Smooth muscle cell of the brain vasculature (primary cell): ENCODE data around the gene SCARB2.

Experiments used
- DNase-seq: peaks from one replicate; pipeline ENCODE4 v3.0.0-alpha.2; 2012; ENCODE audit warnings: low read depth, low spot score

Gene SCARB2

DNA sequence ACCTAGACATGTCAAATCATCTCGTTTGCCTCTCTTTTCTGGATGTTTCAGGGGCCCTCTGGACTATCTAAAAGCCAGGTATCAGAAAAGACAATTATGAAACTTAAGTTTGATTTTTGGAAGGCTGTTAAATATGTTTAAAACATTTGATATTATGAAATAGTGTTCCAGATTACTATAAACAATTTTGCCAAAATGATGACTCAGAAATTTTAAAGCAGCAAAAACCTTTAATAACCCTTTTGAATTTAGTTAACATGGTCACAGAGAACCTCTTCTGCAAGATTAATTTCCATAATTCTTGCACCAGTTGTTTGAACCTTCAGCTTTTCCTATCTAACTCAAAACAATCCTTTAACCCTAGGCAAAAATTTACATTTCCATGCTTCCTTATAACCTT lies 19.1 kb upstream of the SCARB2 start:
- no peak for DNase-seq

DNA sequence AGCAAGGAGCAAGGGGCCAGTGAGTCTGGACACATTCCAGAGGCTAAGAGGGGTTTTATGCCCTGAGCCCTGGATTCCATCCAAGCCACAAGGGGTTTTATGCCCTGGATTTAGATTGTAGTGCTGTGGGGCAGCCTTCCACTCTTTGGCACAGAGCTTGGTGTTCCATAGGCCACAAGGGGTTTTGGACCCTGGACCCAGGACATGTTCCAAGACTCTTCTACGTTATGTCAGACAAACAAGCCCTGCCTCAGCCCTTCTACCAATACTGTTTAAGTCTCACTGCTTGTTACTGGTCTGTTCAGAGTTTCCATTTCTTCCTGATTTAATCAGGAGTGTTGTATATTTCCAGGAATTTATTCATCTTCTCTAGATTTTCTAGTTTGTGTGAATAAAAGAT lies 12.8 kb upstream of the SCARB2 start:
- no peak for DNase-seq

DNA sequence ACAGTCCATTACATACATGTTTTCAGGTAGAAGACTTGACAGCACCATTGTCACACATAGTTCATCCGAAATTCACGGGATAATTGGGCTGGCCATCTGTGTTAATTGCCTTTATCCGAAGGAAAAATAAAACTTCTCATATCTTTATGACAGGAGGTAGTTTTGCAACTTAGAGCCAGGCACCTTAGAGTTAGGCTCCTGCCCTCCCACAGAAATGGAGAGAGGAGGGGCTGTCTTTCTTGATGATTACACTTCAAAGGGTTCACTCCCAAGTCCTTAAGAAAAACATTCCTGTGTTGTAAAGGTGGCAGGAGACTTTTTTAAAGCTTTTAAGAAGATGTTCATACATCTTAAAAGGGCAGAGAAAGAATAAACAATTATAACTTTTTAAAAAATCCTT lies 10.5 kb upstream of the SCARB2 start:
- DNase-seq = no peak

DNA sequence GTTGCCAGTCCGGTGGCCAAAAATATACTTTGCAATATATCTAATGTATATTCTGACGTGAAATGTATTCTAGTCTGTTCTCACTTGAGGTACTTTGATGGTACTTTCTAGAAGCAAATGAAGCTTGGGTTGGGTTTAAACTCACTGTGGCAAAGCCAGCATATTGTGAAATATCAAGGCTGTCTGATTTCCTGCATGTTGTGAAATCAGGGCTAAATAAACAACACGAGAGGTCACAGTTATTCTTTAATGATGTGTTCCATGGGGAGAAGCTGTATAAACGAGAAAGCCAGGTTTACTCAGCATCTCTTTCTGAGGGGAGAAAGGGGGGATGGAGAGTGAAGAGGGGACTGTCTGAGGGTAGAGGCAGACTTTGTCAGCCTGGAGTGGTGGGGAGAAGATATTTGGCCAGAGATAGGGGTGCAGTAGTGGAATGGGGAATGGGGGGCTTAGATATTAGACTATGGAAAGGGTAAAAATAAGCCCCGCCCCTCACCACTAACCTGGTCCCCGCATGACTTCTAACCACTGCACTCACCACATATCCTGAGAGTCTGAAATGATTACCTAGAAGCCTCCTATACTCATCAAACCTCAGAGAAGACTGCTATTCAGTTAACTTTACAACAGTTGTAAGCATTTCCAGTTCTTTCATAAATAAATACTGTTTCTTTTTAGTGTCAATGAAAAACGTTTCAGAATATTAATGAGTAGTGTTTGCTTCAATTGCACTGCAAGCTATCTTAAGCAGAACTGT lies 5.9 kb upstream of the SCARB2 start:
- DNase-seq = no peak

DNA sequence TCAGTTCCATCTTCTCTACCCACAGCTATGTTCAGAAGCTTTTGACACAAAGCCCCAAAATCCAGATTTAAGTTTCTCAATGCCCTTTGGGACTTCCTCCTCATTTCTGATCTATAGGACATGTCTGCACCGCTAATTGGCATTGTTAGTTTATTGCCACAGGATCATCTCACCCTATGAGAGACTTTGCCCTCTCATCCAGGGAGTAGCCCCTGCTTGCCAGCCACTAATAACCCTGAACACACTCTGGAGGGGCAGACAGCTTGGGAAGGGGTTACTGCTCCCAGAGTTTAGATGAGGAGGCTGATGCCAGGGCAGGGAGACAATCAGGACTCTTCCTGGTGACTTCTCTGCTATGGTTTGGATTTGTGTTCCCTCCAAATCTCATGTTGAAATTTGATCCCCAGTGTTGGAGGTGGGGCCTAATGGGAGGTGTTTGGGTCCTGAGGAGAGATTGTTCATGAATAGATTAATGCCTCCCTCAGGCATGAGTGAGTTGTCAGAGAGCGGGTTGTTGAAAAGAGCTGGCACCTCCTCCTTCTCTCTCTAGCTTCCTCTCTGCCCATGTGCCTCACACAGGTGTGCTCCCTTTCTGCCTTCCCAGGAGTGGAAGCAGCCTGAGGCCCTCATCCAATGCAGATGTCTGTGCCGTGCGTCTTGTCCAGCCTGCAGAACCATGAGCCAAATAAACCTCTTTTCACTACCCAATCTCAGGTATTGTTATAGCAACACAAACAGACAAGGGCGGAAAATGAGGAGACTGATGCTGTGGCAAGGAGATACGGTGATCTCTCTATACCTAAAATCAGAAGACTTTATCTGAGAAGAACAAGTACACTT lies 3.6 kb upstream of the SCARB2 start:
- no peak for DNase-seq

DNA sequence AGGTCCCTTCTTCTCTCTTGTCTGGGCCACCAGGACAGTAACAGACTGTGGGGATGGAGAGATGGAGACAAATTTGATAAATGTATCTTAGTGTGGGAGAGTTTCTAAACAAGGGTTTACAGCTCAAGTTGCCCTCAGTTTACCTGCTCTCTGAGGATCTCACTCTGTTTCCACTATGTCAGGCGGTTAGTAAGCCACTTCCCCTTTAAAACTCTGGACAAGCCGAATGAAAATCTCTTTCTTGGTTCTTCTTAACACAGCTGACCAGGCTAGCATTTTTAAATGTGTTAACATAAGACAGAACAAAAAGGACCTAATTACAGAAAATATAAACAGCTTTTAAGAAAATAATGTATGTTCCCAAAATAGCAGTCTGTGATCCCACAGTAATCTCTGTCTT lies 2.9 kb upstream of the SCARB2 start:
- no peak for DNase-seq

DNA sequence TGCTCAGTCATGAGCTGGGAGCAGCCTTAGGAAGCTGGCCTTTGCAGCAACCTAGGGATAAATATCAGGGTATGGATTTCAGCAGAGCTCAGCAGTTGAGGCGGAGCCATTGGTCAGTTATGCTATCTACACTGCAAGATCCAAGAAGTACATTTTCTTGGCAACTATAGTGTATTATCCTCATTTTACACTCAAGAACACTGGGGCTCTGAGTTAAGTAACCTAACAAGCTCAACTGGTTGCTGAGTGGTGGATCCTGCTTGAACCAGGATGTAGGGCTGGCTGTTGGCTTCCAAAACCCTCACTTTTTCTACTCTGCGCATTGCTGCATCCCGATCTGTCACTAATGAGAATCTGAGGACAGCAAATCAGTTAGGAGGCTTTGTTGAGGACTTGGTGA lies 1.5 kb upstream of the SCARB2 start:
- no peak for DNase-seq

DNA sequence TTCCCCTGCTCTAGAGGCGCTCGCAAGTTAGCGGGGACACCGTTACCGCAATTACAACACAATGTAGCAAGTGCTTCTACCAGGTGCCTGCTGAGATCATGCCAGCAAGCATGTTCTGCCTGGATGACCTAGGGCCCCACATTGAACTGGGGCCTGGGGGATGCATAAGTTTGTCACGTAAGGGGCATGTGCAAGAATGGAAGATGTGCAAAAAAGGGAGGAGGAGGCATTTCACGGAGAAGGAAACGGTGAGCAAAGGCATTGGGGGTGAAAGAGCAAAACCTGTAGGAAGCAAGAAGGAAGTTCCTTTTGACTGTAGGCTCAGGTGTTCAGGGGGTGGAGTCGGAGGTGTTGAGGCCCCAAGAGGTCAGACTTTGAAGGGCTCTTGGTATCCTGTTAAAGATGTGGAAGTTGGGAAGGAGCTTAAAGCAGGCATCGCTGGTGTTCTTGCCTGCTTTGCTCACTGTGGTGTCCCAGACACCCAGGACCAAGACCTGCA lies 602 bp upstream of the SCARB2 start:
- no peak for DNase-seq

DNA sequence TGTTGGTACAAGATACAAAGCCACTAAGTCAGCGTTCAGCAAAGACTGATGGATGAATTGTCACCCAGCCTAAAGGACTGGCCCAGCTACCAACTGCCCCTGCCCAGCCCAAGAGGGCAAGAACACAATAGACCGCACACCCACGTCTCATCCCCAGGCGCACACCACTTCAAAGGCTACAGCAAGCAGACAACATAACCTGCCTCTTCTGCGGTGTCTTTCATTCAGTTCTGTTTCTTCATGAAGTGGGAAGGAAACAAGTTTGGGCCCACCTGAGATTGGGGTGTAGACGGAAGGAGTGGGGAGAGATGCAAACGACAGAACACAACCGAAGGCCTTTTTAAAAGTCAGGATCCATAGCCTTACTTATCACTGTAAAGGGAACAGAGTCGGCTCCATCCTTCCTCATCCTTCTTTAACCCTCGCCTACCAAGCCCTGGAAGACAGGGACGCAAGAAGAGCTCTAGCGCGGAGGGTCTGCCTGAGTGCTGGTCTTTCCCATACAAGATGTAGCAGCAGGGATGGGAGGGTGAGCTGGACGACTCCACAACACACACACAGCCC lies 691 bp downstream of the SCARB2 start:
- no peak for DNase-seq

DNA sequence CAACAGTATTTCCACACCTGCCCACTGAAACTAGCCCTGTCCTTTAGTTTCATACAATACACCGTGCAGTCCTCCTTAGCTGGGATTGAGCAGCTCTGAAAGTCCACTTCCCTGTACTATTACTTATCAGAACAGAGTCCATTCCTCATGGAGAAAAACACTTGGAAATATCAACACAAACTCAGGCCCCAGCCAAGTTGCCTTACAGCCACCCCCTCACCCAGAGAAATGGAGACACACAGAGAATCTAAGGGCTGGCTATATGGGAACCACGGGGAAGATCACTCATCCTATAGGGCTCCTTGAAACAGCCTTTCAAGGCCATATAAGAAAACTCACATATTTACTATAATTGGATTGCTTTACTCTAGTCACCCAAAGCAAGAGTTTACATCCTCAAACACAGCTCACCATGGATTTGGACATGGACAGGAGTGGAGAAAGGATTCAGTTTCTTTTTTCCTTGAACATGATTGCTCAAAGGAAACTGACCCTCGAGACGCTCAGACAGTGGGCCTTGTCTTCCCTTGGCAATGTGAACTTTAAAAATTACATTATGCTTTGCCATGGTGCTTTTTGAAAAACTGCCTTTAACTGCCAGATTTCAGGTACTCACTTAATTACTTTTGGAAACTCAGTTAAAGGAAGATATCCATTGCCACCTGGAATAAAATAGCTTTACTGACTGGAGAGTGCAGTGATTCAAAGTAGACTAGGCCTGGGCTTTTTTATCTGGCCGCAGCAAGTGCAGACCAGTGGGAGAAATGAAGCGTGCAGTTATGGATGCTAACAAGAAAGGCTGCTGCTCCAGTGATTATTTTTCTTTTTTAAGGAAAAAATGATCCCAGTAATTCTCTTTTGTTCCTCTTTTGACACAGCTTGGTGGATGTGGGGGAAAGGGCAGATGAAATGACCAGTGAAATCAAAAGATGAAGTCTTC lies 1.6 kb downstream of the SCARB2 start:
- no peak for DNase-seq

DNA sequence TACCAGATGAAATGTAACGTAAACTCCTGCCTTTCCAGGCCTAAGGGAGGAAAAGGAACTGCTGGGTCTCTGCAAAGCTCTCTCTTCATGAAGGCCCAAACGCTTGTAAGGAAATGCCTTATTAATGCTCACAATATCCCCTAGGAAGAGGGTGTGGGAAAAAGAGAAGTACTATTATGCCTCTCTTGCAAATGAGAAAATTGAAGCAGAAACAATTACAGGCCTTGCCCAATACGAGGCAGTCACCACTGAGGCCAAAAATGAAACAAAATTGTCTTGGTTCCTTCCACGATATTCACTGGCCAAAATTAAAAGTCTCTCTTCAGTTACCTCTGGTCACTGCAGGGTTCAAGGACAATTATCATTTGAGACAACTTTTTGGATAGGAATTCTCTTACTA lies 3.2 kb downstream of the SCARB2 start:
- DNase-seq = no peak

DNA sequence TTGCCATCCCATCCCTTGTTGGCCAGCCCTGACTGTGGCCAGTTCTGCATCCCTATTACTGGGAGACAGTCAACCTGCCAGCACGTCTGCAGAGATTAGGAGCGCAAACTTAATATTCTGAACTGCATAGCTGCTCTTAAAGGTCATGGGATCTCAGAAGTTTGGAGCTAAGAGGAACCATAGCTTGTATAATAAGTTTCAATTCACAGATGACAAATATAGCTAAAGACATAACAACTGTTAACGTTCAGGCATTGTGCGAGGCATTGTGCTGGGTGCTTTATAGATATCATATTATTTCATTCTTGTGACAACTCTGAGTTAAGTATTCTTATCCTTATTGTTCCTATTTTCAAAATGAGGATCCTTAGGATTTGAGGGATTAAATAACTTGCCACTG lies 3.7 kb downstream of the SCARB2 start:
- DNase-seq = no peak

DNA sequence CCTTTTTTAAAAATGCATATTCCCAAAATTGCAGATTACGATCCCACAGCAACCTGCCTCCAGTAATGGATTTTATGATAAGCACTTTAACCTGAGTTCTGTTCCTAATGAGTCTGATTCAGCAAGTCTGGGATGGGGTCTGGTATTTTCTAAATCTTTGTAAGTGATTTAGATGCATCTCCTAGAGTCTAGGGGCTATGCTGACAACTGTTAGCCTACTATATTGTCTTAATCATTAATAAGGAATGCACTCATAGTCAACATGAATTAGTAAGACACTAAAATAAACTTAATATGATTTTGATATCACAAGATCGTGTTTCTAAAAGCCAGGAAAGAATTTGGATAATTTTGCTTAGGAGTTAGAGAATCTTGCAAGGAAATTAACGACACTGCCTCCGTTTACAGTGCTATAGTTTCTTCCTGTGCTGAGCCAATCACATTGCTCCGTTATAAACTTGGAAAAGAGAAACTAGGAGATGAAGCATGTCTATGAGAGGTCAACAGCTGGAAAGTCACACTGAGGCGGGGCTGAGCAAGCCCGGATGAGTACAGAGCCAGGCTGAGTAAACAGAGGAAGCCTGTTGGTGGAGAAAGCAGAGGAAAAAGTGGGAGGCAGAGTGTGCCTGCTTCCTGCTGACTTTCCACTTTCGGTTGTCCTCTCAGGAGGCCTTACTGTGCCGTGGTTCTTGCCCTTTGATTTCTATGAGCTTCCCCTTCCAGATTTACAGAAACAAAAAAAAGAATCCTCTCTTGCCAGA lies 5.4 kb downstream of the SCARB2 start:
- DNase-seq = peak; percentile 84

DNA sequence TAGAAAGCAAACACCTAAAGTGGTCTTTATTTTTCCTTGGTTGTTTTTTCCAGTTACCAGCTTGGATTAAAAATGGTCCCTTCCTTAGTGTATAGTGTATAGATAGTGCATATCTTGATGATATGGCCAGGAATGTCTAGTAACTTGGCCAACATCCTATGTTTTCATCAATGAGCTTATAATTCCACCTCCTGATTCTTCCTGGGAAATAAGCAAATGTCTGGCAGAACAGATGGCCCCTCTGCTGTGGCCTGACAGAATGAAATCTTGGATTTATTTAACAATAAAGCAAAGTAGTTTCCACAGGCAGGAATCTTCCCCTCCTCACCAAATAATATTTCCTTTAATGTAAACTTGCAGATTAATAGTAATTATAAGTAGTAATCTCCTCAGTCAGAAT lies 6.1 kb downstream of the SCARB2 start:
- DNase-seq = no peak

DNA sequence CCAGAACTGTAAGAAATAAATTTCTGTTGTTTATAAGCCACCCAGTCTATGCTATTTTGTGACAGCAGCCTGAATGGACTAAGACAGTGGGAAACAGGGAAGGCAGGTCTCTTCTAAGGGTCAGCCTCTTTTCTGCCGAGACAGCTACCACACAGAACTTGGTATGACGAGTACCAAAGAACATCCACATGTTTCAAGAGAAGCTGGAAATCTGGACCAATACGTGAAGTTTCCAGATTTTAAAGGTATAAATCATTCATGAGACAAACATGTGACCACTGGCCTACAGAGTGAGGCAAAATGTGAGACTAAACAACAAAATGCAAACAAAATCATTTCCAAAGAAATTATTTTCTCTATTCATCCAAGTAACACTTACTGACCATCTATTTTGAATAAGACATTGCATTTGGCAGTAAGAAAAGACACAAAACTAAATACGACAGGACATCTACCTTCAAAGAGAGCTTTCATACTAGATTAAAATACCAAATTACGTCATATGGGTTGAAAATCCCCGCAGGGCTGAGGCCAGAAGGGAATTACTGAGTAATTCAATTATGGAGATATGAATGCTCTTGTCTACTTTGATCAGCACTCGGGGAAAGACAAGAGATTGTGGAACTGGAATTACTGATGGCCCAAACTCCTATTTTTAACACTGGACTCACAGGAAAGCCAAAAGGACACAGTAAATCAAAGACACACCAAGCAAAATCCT lies 7.2 kb downstream of the SCARB2 start:
- DNase-seq = no peak

DNA sequence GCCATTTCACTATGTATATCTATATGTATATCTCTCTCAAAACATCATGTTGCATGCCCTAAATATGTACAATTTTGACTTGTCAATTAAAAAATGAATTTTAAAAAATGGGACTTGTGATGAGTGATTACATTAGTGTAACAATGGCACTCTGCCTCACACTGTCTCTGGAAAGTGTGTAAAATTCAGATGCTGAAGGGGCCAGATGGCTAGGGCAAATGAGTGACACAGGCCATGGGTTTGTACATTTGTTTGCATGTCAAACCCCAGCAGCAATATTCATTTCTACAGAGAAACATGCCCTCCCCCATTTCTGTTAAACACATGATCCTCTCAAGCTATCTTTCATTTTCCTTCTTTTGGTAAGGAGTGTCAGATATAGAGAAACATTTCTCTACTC lies 8.1 kb downstream of the SCARB2 start:
- DNase-seq = no peak

DNA sequence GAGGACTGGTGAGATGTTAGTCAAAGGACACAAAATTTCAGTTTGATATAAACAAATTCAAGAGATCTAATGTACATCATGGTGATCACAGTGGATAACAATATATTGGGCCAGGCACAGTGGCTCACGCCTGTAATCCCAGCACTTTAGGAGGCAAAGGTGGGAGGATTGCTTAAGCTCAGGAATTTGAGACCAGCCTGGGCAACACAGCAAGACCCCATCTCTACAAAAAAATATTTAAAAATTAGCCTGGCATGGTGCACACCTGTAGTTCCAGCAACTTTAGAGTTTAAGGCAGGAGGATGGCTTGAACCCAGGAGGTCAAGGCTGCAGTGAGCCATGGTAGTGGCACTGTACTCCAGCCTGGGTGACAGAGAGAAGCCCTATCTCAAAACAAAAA lies 8.7 kb downstream of the SCARB2 start:
- DNase-seq = no peak

DNA sequence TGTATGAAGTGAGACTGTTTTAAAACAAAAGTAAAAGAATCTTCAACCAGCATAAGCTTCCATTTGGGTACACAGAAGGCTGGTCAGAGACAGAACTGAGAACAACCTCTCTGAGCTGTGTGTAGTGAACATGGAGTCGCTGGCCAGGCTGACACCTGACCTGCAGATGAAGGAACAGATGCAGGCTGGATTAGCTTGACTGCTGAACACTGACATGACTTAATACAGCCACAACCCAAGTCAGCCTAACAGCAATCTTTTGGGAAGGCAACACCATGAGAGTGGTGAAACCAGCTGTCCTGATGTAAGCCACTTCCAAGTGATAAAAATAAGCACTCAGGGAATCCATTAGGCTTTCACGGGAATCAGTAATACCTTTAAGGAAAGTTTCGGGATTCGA lies 10.1 kb downstream of the SCARB2 start:
- no peak for DNase-seq

DNA sequence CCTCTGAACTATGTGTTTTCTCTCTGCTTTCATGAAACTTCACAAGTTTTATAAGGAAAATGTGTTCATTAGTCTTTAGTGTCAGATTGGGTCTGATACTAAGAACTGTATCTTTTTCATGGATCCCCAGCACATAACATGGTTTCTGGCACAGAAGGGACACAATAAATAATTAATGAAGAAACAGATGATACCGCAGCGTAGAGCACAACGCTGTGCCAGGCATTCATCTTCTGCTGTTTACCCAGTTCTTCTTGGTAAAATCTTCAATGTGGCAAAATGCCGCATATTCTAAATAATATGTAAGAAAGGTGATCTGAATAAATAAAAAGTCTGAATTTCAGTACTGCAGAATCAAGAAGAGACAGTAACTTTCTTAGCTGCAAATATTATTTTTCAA lies 12.3 kb downstream of the SCARB2 start:
- no peak for DNase-seq

DNA sequence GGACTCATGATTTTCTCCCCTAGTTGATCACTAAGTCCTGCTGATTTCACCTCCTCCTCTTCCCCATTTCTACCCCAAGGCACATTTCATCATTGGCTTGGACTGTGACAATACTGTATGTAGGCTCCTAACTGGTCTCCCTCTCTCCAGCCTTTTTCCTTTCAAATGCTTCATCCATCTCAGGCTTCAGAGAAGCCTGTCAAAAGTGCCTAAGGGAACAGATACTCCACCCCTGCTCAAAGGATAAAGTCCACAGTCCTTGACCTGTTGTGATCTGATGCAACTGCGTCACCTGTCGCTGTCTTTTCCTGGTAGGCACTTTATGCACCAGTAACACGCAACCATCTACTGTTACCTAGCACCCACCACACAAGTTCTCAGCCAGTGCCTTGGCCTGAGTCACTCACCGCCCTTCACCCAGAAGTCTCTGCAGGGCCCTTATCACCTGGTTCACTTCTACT lies 12.8 kb downstream of the SCARB2 start:
- DNase-seq = no peak
